NB4 (cell line): ENCODE measurements around the gene RNF217.
"Not testable (repeated sequence)": the region's sequence is repeated elsewhere in the genome, so short reads cannot be mapped to it uniquely, and the experiment has no call there.

Experiments
- DNase-seq: peaks from one replicate; pipeline ENCODE4 v3.0.0; 2010; ENCODE audit warnings: low read depth
- H3K4me3 ChIP-seq: one replicate; pipeline ENCODE4 v1.5.1; 2011; ENCODE audit warnings: mild to moderate bottlenecking, low read depth, low read length, moderate library complexity
- CTCF ChIP-seq: IDR thresholded peaks from one replicate; pipeline ENCODE4 v1.5.1; 2012; ENCODE audit warnings: low read depth, low read length
- MYC ChIP-seq: IDR thresholded peaks from 2 replicates; pipeline ENCODE4 v1.6.1; 2011; ENCODE audit warnings: low read depth, low read length
- POLR2A ChIP-seq: IDR thresholded peaks from 2 replicates; pipeline ENCODE4 v1.6.1; 2011; ENCODE audit warnings: mild to moderate bottlenecking; ENCODE audit not compliant: insufficient read length; ENCODE audit errors: extremely low read depth
- TF ChIP-seq, protein P1 (sequence below): IDR thresholded peaks from 2 replicates; pipeline ENCODE4 v1.6.1; 2011; ENCODE audit warnings: low read depth, low read length

The RNF217 gene

DNA sequence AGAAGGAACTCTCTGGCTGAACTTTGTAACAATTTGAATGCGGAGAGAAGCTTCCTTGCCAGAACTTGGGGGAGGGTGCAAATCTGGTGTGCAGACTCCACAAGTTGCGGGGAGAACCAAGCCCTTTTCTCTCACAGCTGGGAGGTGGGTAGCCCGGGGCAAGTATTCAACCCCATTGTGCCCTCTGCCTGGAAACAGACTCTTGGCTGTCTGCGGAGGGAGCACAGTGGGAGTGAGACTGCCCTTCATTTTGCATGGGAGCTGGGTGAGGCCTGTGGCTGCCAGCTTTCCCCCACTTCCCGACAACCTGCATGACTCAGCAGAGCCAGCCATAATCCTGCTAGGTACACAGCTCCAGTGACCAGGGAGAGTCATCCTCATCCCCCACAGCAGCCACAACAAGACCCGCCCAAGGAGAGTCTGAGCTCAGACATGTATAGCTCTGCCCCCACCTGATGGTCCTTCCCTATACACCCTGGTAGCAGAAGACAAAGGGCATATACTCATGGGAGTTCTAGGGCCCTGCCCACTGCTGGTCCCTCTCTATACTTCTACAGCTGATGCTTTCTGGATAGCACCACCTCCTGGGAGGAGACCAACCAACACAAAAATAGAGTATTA lies 161.9 kb downstream of the RNF217 start:
- no peak overlapping the region for H3K4me3 ChIP-seq
- no peak for DNase-seq
- TF ChIP-seq, protein P1, sequence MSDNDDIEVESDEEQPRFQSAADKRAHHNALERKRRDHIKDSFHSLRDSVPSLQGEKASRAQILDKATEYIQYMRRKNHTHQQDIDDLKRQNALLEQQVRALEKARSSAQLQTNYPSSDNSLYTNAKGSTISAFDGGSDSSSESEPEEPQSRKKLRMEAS, result no peak
- no peak for TF ChIP-seq CTCF
- no peak for TF ChIP-seq POLR2A
- TF ChIP-seq MYC, result no peak

DNA sequence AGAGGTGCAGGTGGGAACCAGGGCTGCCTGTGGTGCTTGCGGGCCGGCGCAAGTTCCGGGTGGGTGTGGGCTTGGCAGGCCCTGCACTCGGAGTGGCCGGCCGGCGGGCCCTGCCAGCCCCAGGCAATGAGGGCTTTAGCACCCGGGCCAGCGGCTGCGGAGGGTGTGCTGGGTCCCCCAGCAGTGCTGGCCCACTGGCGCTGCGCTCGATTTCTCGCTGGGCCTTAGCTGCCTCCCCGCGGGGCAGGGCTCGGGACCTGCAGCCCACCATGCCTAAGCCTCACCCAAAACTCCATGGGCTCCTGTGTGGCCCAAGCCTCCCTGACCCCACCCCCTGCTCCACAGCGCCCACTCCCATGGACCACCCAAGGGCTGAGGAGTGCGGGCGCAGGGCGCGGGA lies 163.6 kb downstream of the RNF217 start:
- H3K4me3 ChIP-seq, DNase-seq: not testable (repeated sequence)

GRCh38 chr6:125129354-125129753 lies 167.1 kb downstream of the RNF217 start:
- no peak overlapping the region for H3K4me3 ChIP-seq
- TF ChIP-seq MYC, result no peak
- TF ChIP-seq, protein P1, result no peak
- TF ChIP-seq POLR2A, result no peak
- no peak for TF ChIP-seq CTCF
- DNase-seq, result no peak

- H3K4me3 ChIP-seq, result no peak overlapping the region
- DNase-seq, result no peak
- TF ChIP-seq MYC, result no peak
- no peak for TF ChIP-seq CTCF
- TF ChIP-seq, protein P1, result no peak
- TF ChIP-seq POLR2A, result no peak
Measured at GRCh38 chr6:125132058-125132457, 169.8 kb downstream of the RNF217 start.

GRCh38 chr6:125136378-125136777 lies 174.1 kb downstream of the RNF217 start:
- no peak overlapping the region for H3K4me3 ChIP-seq
- TF ChIP-seq, protein P1, result no peak
- TF ChIP-seq CTCF, result no peak
- no peak for TF ChIP-seq MYC
- no peak for TF ChIP-seq POLR2A
- DNase-seq, result no peak

DNA sequence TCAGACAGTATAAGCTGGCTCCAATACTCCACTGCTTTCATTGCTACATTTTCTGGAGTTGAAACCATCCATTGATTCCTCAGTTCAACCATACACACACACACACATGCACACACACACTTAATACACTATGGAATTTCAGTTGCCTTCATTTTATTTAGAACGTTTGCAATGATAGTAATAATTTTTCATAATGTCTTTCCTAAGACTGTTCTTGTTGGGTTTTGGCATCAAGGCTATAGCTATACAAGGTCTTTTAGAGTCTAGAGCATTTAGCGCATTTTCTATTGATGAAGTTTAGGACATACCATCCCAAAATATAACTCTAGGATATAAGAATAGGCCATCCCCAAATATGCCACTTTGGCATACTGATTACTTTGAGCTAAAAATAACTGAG lies 175.8 kb downstream of the RNF217 start:
- TF ChIP-seq POLR2A, result no peak
- TF ChIP-seq CTCF, result no peak
- TF ChIP-seq MYC, result no peak
- TF ChIP-seq, protein P1, result no peak

More for the DNA sequence above, 175.8 kb downstream of the RNF217 start:
- DNase-seq, result no peak
- H3K4me3 ChIP-seq, result no peak overlapping the region
